DOHH2 (cell line): ENCODE results near the gene ANKRD33B.

Experiments
- EZH2phosphoT487 ChIP-seq: fragments of 200-600 bp; sonication (generic); IDR thresholded peaks from 2 replicates; pipeline ENCODE4 v1.6.1; 2017; ENCODE audit warnings: borderline replicate concordance, mild to moderate bottlenecking, antibody characterized with exemption, low read length, moderate library complexity, mixed read lengths
- TF ChIP-seq, protein P1 (sequence below): fragments of 200-600 bp; sonication (generic); IDR thresholded peaks from one replicate; pipeline ENCODE4 v1.5.1; 2014; ENCODE audit warnings: antibody characterized with exemption, mild to moderate bottlenecking, low read depth, low read length; ENCODE audit not compliant: poor library complexity, severe bottlenecking

DNA sequence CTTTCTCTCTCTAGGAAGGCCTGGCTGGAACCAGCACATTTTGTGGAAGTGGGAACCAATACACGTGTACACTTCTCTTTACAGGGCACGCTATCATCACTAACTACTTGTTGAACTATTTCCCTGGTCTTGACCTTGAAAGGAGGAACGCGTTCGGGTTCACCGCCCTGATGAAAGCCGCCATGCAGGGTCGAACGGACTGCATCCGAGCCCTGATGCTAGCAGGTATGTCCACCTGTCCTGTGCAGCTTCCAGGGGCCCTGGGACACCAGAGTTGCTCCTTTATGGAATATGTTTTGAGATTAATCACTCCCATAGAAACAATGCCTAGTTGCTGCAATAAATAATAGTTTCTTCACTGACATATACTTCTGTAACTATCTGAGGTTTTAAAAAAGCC is 74.1 kb downstream of the ANKRD33B start:
- TF ChIP-seq, protein P1, sequence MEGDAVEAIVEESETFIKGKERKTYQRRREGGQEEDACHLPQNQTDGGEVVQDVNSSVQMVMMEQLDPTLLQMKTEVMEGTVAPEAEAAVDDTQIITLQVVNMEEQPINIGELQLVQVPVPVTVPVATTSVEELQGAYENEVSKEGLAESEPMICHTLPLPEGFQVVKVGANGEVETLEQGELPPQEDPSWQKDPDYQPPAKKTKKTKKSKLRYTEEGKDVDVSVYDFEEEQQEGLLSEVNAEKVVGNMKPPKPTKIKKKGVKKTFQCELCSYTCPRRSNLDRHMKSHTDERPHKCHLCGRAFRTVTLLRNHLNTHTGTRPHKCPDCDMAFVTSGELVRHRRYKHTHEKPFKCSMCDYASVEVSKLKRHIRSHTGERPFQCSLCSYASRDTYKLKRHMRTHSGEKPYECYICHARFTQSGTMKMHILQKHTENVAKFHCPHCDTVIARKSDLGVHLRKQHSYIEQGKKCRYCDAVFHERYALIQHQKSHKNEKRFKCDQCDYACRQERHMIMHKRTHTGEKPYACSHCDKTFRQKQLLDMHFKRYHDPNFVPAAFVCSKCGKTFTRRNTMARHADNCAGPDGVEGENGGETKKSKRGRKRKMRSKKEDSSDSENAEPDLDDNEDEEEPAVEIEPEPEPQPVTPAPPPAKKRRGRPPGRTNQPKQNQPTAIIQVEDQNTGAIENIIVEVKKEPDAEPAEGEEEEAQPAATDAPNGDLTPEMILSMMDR: no peak
- no peak for TF ChIP-seq EZH2phosphoT487
